CD4-positive, alpha-beta T cell treated with Interleukin-6 at 100 ng/mL for 8 hours (primary cell): ENCODE results near the gene OR6X1.

ENCODE experiments used
- DNase-seq: peaks from one replicate; pipeline ENCODE4 v3.0.0-alpha.2; 2020; ENCODE audit warnings: mixed read lengths, low spot score

The OR6X1 gene

GRCh38 chr11:123754101-123754568 lies at the start of gene OR6X1:
Gene OR6X1, minus strand, starts transcription at chr11:123754518. Its CDS starts 0 bp downstream, at chr11:123754518.
- no peak for DNase-seq

GRCh38 chr11:123801765-123802164 lies 47.4 kb upstream of the OR6X1 start:
- no peak for DNase-seq

- no peak for DNase-seq
These were observed 45.7 kb upstream of the OR6X1 start for GRCh38 chr11:123800036-123800435.

GRCh38 chr11:123799438-123799837 lies 45.1 kb upstream of the OR6X1 start:
- DNase-seq, result no peak

GRCh38 chr11:123798513-123799252 lies 44.4 kb upstream of the OR6X1 start:
- no peak for DNase-seq

- DNase-seq, result no peak
These were observed 43.8 kb upstream of the OR6X1 start for GRCh38 chr11:123798079-123798478.

GRCh38 chr11:123797541-123797940 lies 43.2 kb upstream of the OR6X1 start:
- no peak for DNase-seq

GRCh38 chr11:123797114-123797513 lies 42.8 kb upstream of the OR6X1 start:
- no peak for DNase-seq

GRCh38 chr11:123796226-123796625 lies 41.9 kb upstream of the OR6X1 start:
- DNase-seq, result no peak

- DNase-seq, result no peak
These were observed 29.2 kb upstream of the OR6X1 start for GRCh38 chr11:123783536-123783935.

- no peak for DNase-seq
These were observed 24.2 kb upstream of the OR6X1 start for GRCh38 chr11:123778511-123778910.

GRCh38 chr11:123775715-123776549 lies 21.6 kb upstream of the OR6X1 start:
- DNase-seq, result no peak

GRCh38 chr11:123775289-123775688 lies 21.0 kb upstream of the OR6X1 start:
- no peak for DNase-seq

- no peak for DNase-seq
These were observed 19.6 kb upstream of the OR6X1 start for GRCh38 chr11:123773959-123774358.

GRCh38 chr11:123773026-123773425 lies 18.7 kb upstream of the OR6X1 start:
- DNase-seq, result no peak

GRCh38 chr11:123771664-123772063 lies 17.3 kb upstream of the OR6X1 start:
- no peak for DNase-seq

GRCh38 chr11:123770712-123771111 lies 16.4 kb upstream of the OR6X1 start:
- DNase-seq, result no peak

GRCh38 chr11:123765601-123766000 lies 11.3 kb upstream of the OR6X1 start:
- DNase-seq, result no peak

- no peak for DNase-seq
These were observed 8.1 kb upstream of the OR6X1 start for GRCh38 chr11:123762422-123762821.

- no peak for DNase-seq
These were observed 6.6 kb upstream of the OR6X1 start for GRCh38 chr11:123760894-123761293.

- no peak for DNase-seq
These were observed 3.7 kb upstream of the OR6X1 start for GRCh38 chr11:123757976-123758375.

- DNase-seq, result no peak
These were observed 1.5 kb upstream of the OR6X1 start for GRCh38 chr11:123755813-123756212.

- no peak for DNase-seq
These were observed 1.0 kb upstream of the OR6X1 start for GRCh38 chr11:123755344-123755743.
